Measurements from ENCODE around the gene PHF23.
A peak's percentile ranks its signal among the peaks of the same experiment; 100 is the strongest.

PHF23 gene

GRCh38 chr17:7237761-7238419, 1.4 kb downstream of the PHF23 start:
- peak; percentile 49 for DNase-seq

DNA sequence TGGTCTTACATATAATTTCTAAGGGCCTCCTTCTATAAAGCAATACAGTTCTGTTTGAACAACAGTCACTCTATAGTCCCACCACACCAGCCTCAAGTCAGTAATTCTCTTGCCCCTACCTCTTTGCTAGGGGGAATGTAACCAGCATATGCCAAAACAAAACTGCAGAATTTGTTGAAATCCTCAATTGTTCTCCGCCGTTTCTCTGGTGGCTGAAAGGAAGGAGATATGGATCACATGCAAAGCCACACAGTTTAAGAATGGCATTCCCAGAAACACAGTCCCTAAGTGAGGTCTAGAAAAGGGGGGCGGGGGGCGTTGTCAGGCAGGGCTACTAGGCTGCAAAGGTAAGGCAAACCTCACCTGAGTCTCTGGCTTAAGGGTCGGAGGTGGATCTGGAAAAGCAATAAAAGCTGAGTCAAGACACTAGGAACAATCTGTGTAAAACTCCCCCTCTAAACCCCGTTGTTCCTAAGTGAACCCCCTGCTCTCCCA, 1.9 kb downstream of the PHF23 start:
- DNase-seq: no peak

DNA sequence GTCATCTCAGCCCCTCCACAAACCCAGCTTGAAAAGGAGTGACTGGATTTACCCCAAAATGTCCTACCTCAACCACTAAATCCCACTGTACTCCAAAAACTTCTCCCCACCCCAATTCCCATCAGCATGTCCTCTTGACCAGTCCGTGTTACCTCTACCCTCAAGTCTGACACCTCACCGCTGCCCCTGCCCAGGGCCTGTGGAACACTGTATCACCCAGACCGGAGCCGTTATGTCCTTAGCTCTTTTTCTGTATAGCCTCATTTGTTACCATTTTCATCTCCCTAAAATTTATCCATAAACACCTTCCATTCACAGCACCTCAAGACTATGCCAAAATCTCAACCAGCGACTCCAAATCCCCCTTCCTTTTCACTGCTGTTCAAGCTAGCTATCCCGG, 2.4 kb downstream of the PHF23 start:
- DNase-seq: no peak

DNA sequence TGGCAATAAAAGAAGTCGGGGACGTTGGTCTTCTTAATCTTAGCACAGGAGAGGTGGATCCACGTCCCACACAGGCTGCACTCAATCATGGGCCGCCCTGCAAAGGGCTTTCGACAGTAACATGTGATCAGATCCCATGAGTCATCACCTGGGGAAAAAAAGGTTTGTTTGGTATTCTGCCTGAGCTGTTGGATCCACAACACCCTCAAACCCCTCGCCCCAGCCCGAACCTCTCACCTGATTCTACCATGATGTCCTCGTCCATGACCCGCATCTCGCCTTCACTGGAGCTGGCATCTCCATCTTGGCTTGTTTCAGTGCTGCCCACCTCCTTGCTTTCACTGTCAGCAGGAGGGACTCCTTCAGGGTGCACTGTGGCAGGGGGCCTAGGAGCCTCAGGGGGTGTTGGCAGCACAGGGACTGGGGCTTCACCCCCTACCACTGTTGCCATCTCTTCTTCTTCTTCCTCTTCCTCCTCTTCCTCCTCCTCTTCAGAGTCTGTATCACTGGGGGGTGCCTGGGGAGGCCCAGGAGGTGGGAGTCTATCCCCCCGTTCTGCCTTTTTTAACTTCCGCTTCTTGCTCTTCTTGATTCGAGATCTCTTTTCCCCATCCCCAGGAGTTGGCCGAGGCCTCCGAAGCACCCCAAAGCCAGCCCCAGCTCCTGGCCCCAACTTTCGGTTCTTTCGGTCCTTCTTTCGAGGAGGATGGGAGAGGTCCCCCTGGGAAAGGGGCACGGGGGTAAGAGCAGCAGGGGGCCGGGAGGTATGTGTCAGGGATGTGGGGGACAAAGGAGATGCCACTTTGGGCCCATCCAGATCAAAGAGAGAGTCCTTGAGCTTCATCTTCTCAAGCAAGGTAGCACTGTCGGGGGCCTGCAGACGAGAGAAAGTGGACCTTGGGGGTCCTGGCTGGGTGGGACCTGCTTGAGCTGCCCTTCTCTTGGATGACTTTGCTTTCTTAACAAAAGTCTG, 3.3 kb downstream of the PHF23 start:
- no peak for DNase-seq

- peak; percentile 90 for DNase-seq
Measured at GRCh38 chr17:7234083-7234951, 4.9 kb downstream of the PHF23 start, which contains the start of gene DVL2. DVL2 (minus strand) TSS chr17:7234517; CDS start chr17:7234262, 255 bp downstream.

GRCh38 chr17:7233701-7234082, 5.6 kb downstream of the PHF23 start:
- no peak for DNase-seq

- no peak for DNase-seq
Measured at GRCh38 chr17:7232114-7232513, 7.1 kb downstream of the PHF23 start.

DNA sequence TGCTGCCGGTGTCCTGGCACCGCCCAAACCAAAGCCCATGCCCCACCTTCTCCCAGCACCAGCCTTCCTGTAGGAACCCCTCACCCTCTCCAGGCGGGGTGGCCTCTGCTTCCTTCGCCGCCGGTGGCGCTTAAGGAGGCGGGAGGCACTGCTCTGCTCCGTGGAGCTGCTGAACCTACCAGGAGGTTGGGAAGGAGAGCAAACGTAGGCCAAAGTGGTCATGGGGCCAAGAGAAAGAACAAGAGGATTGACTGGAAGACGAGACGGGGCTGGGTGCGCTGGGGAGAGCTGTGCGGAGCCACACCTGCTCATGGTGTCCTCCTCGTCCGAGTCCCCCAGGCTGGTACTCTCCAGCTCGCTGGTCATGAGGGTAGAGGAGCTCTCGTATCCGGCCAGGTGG, 9.8 kb downstream of the PHF23 start:
- no peak for DNase-seq

GRCh38 chr17:7228920-7229319, 10.3 kb downstream of the PHF23 start:
- no peak for DNase-seq

DNA sequence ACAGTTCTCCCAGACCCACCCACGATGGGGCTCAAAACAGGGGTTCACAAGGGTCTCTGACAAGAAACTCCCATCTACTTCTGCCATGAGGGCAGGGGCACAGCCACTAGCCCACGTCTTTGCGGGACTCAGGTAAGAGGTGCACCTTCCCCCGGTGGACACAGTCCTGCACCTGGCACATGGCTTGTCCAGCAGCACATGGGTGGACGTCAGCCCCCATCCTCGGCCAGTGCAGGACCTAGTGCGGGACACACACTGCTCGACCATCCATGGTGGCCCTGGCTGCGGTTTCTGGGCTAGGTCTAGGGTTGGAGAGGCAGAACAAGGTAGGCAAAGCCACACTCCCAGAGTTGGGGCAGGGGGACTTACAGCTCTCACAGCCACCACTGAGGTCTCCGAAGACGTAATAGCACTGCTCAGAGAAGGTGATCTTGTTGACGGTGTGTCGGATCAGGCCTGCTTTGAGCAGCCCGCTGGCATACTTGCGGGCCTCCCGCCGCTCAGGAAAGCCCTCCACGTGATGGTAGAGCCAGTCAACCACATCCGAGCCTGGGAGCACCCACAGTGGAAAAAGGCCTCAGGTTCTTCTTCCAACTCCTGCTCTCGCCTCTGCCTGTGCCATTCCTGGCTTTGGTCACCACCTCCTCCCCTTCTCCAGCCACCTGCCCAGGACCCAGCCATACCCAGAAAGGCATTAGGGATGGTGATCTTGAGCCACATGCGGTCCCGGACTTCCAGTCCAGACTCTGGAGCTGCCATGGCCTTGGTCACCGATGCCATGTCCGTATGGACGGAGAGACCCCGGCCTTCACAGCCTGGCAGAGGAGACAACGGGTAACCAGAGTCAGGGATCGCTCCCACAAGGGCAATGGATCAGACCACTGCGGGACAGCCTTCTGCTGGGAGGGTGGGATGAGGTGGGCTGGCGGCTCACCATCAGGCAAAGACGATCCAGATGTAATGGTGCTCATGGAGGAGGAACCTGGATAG, 12.2 kb downstream of the PHF23 start:
- no peak for DNase-seq

DNA sequence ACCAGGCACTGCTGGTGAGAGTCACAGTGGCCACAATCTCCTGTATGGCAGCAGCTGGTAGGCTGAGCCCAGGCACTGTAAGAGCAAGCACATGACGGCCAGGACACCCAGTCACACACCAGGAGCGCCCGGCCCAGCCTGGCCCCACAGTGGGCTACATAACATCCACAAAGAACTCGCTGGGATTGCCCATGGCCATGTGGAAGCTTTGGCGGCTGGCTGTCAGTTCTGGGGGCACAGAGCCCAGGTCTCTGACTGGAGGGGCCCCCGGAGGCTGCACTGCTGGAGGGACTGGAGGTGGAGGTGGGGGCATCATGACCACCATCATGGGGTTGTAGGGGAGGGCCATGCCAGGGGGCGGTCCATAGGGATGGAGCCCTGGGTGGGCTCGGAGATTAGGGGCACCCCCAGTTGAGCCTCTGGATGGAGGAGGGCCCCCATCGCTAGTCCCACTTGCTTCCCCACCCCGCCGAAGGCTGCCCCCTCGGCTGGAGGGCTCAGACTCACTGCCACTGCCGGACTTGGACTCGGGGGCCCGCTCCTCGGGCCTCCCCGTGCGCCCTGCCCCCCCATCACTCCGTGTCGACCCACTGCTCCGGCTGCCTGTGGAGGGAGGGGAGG, 13.4 kb downstream of the PHF23 start:
- DNase-seq: no peak

DNA sequence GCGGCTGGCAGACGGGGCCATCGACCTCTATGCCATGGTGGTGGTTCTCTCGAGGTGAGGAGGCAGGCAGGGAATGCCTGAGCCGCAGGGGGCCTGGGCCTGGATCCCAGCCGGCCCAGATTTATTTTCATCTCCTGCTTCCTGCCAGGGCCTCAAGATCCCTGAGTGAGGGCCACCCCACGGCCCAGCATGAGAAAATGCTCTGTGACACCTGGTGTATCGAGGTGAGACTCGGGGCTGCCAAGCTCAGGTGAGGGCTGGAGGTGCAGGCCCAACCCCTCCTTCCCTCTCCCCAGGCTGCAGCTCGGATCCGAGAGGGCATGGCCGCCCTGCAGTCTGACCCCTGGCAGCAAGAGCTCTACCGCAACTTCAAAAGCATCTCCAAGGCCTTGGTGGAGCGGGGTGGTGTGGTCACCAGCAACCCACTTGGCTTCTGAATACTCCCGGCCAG, 14.6 kb downstream of the PHF23 start:
- no peak for DNase-seq

- DNase-seq: no peak
Measured at GRCh38 chr17:7224110-7224509, 15.1 kb downstream of the PHF23 start.

DNA sequence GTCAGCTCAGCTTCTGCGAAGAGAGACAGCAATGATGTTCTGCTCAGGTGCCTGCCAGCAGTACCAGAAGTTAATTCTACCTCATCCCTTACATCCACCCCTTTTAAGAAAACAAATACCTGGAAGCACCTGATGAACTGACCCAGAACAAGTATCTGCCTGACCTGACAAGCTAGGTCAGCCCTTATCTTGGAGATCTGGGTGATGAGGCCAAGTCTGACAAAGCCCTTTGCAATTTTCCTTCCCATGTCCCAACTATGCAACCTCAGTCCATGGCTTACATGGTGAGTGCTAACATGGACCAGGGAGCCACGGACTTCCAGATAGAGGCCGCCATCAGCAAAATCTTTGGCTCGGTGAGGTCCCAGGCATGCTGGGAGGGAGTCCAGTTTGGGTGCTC, 15.9 kb downstream of the PHF23 start:
- DNase-seq: no peak

DNA sequence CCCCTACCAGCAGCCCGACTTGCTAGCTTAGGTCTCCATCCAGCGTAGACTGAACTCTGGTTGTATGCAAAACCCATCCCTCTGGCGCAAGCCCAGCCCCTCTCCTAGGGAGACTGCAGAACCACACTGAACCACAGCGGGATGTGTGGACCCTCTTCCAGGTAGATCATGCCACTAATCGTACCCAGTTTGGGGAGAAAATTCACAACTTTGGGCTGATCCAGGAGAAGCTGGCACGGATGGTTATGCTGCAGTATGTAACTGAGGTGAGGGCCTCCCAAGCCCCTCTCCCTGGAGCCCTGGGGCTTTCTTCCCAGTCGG, 16.3 kb downstream of the PHF23 start:
- DNase-seq: no peak

- no peak for DNase-seq
Measured at GRCh38 chr17:7222093-7222971, 16.9 kb downstream of the PHF23 start.

DNA sequence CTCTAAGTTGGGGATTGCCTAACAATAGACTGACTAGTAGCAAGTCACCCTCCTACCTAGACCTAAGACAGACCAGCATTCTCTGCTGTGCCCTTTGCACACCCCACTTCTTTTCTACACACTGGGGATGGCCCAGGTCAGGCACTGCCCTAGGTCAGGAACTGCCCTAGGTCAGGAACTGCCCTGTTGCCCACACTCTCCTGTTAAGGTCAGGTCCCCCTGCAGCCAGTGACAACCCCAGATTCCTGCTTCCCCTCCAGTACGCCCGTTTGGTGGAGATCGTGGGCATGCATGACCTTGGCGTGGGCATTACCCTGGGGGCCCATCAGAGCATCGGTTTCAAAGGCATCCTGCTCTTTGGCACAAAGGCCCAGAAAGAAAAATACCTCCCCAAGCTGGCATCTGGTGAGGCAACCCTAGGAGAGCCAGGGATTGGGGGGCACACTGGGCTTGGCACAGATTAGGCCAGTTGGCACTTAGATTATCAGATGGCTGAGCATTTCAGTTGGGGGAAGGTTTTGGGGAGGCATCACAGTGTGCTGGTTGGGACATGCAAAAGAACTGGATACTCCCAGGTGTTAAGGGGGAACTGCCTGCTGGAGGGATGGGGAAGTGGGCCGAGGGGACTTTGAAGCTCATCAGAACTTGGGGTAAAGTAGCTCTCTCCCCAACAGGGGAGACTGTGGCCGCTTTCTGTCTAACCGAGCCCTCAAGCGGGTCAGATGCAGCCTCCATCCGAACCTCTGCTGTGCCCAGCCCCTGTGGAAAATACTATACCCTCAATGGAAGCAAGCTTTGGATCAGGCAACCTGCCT, 17.8 kb downstream of the PHF23 start:
- no peak for DNase-seq

DNA sequence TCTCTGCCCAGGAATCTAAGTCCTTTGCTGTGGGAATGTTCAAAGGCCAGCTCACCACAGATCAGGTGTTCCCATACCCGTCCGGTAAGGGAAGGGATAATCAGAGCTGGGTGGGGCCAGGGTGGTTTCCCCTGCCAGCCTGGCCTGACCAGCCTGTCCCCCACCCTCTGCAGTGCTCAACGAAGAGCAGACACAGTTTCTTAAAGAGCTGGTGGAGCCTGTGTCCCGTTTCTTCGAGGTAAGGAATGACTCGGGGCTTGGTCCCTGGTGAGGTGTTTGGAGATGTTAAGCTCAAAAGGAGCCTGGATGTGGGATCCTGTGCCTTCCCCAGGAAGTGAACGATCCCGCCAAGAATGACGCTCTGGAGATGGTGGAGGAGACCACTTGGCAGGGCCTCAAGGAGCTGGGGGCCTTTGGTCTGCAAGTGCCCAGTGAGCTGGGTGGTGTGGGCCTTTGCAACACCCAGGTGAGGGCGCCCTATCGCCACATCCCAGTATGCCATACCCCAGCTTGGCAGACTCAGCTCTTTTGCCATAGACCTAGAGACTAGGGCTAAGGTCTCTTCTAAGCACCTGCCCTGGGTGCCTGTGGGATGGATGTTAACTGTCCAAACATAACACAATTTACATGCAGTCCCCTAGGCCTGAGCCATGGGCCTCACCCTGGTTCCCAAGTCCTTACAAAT, 18.5 kb downstream of the PHF23 start:
- DNase-seq: peak; percentile 56
